ENCODE measurements around the gene TRA2A. TPM values are rescaled to one million over a fixed set of nuclear protein-coding genes. Genes with fewer than 3 reads are reported as not detected.

Gene TRA2A
- total RNA-seq, 1 donor from 2014 or later, result 103 TPM

DNA sequence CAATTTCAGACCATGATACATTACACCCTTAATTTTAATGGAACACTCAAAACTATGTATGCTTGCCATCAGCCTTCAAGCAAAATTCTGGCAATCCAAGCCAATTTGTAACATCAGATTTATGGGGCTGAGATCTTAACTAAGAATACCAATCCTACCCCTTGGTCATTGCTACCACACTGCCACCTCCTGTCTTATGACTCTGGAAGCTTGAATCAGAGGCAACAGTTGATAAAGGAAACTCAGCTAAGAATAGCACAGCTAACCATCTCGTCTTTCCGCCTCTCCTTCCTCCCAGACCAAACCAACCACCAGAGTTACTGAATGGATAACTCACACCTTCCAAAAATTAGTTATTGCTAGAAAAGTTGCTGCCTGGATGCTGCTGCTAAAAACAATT, 68.9 kb downstream of the TRA2A start:
- no peak overlapping the region for H3K4me3 Mint-ChIP-seq
- H3K4me1 Mint-ChIP-seq (ENCODE audit: low read depth), result peaks cover 19% of the 10 kb centered on the region
- peaks cover 75% of the 10 kb centered on the region for H3K27me3 Mint-ChIP-seq (ENCODE audit: insufficient read depth)
- no peaks in the 10 kb centered on the region for H3K9me3 Mint-ChIP-seq
- no peak overlapping the region for H3K27ac Mint-ChIP-seq
- H3K36me3 Mint-ChIP-seq (ENCODE audit: low read depth), result peaks cover 6% of the 10 kb centered on the region
- intact Hi-C loops (cut with micrococcal nuclease), result loop anchor here (1.0 to 2.0 kb wide), 4 partner anchors 33 to 190 kb away; no protein-coding TSS in a partner anchor
- DNase-seq (ENCODE audit: low spot score), result no peak

DNA sequence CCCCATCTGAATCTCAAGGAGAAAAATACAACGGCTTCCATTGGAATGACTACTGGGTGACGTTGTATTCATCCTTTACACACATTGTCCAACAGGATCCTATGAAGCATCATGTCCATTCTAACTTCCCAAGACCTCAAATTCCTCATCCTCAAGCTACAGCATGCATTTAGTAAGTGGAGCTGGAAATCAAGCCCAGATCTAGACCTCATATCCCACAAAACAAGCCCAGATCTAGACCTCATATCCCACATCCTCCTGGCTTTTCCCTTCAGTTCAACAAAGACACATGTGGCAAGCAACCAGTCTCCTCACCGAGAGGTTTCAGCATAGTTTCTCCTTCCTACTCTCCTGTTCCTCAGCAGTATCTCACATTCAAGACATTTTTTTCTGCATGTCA, 73.7 kb downstream of the TRA2A start:
- Mint-ChIP-seq H3K27ac (no peak overlapping the region), H3K4me1 (ENCODE audit: low read depth) (peaks cover 5% of the 10 kb centered on the region), H3K9me3 (no peaks in the 10 kb centered on the region), H3K36me3 (ENCODE audit: low read depth) (no peaks in the 10 kb centered on the region), H3K27me3 (ENCODE audit: insufficient read depth) (peaks cover 56% of the 10 kb centered on the region), H3K4me3 (no peak overlapping the region)
- DNase-seq (ENCODE audit: low spot score), result no peak
- intact Hi-C loops (cut with micrococcal nuclease), result no loop called here

DNA sequence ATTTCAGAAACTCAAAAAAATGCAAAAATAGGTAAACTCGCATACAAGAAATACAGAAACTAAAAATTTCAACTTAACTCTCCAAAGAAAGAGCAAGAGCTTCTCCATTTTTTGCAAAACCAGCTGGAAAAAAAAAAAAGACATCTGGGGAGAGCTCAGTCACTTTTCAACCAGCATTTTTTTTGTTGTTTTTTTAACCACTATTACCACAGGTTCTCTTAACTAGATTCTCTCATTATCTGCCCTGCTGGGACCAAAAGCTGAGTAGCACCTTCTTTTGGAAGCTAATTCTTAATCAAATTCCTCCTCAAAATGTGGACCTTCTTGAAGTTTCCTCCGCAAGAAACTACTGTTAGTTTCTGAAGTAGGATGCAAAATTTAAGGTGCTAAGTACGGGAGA, 75.7 kb downstream of the TRA2A start:
- intact Hi-C loops (cut with micrococcal nuclease), result no loop called here
- DNase-seq (ENCODE audit: low spot score), result no peak
- Mint-ChIP-seq H3K9me3 (no peaks in the 10 kb centered on the region), H3K27ac (no peak overlapping the region), H3K4me3 (no peak overlapping the region), H3K4me1 (ENCODE audit: low read depth) (no peaks in the 10 kb centered on the region), H3K27me3 (ENCODE audit: insufficient read depth) (peaks cover 48% of the 10 kb centered on the region), H3K36me3 (ENCODE audit: low read depth) (no peaks in the 10 kb centered on the region)

DNA sequence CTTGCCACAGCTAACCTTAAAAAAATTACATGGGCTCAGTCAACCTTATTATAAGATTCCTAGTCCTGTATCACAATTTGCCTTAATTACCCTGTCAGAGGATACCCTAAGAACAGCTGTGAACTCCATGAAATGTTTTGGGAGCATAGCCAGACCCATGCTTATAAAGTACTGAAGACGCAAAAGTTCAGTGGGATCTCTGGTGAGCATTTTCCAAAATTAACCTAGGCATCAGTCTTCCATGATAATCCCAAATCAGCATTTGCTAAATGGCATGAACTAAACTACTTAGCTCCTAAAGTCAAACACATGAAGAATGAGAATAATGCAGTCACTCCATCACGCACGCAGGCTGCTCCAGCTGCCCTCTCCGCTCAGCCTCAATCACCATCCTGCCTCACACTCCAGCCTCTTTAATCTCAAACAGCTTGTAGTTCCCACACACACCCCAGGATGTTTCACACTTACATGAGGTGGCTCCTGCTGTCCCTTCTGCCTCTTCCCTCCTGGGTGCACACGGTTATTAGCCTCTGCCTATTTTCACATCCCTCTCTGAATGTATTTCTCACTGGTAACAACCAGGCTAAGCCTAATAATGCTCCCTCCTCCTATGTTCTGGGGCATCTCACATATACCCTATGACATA, 76.8 kb downstream of the TRA2A start:
- peaks cover 40% of the 10 kb centered on the region for H3K27me3 Mint-ChIP-seq (ENCODE audit: insufficient read depth)
- no peaks in the 10 kb centered on the region for H3K9me3 Mint-ChIP-seq
- H3K27ac Mint-ChIP-seq, result no peak overlapping the region
- DNase-seq (ENCODE audit: low spot score), result no peak
- no peak overlapping the region for H3K4me3 Mint-ChIP-seq
- intact Hi-C loops (cut with micrococcal nuclease), result no loop called here
- H3K36me3 Mint-ChIP-seq (ENCODE audit: low read depth), result no peaks in the 10 kb centered on the region
- H3K4me1 Mint-ChIP-seq (ENCODE audit: low read depth), result peaks cover 5% of the 10 kb centered on the region

Other genes starting within 250 kb of the TRA2A start
- 92.3 and 92.8 TPM in 2 replicates for gene MALSU1, start 232.6 kb downstream of the TRA2A start, total RNA-seq
- gene IGF2BP3, start 61.5 kb downstream of the TRA2A start, total RNA-seq, result 2.5 and 2.7 TPM in 2 replicates
- gene CCDC126, start 65.4 kb upstream of the TRA2A start, total RNA-seq, result 8.2 and 10.7 TPM in 2 replicates
- gene FAM221A, start 148.2 kb upstream of the TRA2A start, total RNA-seq, result 9.4 and 9.9 TPM in 2 replicates
- 0.27 TPM in 1 of 2 replicates, not detected in the other for gene STK31, start 178.2 kb upstream of the TRA2A start, total RNA-seq

Data from activated T-helper 1 cell treated with anti-CD3 and anti-CD28 coated beads, Interleukin-12 subunit alpha, Interleukin-12 subunit beta, Interleukin-2, Interleukin-4 antibody, amounts not matched to agents 30 ng/mL and 10 ng/mL and 1 ng/mL, durations not matched to agents 14 hours and 24 hours and 36 hours (primary cell).